ENCODE results near the gene DMAC2.
A peak's percentile ranks its signal among the peaks of the same experiment; 100 is the strongest.
"Not testable (repeated sequence)": the region's sequence is repeated elsewhere in the genome, so short reads cannot be mapped to it uniquely, and the experiment has no call there.

DMAC2 gene

GRCh38 chr19:41398598-41398997 is 41.1 kb downstream of the DMAC2 start:
- no peak for DNase-seq (ENCODE audit: low spot score)

- no peak for DNase-seq (ENCODE audit: low spot score)
Measured at GRCh38 chr19:41398050-41398418, 41.7 kb downstream of the DMAC2 start.

DNA sequence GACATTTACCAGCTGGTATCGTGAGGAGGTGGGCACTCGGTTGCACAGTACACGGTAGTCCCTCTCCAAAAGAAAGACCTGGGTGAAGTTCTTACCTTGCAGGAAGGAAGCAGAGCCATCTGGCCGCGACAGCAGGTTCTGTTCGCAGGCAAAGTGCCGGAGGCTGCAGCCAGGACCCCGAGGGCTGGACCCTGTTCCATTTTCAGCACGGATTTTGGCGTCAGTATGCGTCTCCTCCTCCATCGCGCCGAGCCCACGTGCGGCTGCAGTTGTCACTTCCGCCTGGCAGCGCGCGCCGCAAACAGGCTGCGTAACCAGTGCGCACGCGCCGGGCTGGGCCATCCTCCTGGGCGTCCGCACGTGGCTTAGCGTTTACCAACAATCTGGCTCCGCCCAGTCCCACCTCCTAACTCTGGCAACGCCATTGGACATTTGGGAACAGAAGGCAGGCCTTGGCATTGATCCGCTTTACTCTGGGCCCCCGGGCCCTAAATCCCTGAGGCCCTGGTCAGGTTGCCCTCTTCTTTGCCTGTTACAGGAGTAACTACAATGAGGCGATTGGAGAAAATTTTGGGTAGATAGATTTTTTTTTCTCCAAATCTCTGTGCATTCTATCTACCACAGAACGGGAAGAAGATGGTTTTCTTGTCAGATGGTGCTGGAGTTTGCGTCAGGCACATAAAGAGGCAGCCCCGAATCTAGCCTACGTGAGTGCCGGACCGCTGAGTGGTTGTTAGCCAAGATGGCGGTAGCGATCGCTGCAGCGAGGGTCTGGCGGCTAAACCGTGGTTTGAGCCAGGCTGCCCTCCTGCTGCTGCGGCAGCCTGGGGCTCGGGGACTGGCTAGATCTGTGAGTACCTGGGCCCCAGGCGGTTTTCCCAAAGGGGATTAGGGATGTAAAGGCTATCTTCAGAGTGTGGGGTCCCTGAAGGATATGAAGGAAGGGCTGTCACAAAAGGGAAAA is 42.3 kb downstream of the DMAC2 start, which contains the start of the genes BCKDHA and EXOSC5:
TSS of gene BCKDHA (plus strand) at position 733 of the 964 bp plus-strand sequence. CDS start at position 743, 10 bp downstream.
TSS of gene EXOSC5 (minus strand) at position 274 of the 964 bp plus-strand sequence. CDS start at position 243, 31 bp downstream.
- DNase-seq (ENCODE audit: low spot score) = peak; percentile 99

DNA sequence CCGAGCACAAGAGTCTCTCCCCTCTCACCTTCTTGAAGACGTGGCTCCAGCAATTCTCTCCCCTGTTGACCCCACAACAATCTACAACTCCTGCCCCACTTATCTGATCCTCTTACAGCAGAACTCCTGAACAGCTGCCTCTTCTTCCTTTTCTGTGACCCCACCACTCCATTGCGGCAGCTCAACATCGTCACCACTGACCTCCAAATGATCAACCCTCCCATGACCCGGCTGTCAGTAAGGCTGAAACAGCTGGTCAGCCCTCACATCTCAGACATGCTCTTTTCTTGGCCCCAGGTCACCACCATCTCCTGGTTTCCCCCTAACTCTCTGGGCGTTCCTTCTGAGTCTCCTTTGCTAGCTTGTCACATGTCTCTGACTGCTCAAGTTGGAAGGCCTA is 44.4 kb downstream of the DMAC2 start:
- no peak for DNase-seq (ENCODE audit: low spot score)

DNA sequence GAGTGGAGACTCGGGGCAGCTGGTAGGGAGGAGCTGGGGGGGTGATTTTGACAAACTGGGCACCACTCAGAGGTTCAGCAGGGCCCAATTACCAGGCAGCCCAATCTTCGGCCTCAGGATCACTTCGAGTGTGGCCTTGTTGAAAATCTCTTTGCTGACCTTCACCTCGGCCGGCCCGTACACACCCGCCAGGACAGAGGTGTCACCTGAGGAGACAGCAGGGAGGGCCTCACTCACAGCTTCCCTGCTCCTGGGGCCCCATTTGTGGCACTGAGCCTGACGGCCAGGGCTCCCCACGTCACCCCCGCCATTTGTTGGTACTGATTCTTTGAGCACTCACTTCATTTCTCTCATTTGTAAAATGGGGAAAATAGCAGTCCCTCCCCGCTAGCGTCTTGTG is 46.9 kb downstream of the DMAC2 start:
- no peak for DNase-seq (ENCODE audit: low spot score)

DNA sequence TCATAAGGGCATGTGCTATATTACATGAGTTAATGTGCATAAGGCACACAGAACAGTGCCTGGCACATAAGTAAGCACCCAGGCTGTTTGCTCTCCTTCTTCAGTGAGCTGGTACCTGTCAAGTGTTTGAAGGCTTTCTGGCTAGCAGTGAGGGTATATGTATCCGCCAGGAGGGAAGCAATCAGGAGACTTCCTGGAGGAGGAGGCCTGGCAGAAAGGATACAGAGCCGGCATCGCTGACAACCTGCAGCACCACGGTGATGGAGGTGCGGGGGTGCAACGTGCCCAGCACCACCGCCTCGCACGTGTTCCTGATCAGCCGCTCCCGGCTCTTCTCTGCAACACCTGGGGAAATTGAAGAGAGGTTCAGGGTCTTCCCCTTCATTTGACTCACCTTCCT is 48.1 kb downstream of the DMAC2 start:
- no peak for DNase-seq (ENCODE audit: low spot score)

GRCh38 chr19:41386442-41386841 is 53.3 kb downstream of the DMAC2 start:
- no peak for DNase-seq (ENCODE audit: low spot score)

DNA sequence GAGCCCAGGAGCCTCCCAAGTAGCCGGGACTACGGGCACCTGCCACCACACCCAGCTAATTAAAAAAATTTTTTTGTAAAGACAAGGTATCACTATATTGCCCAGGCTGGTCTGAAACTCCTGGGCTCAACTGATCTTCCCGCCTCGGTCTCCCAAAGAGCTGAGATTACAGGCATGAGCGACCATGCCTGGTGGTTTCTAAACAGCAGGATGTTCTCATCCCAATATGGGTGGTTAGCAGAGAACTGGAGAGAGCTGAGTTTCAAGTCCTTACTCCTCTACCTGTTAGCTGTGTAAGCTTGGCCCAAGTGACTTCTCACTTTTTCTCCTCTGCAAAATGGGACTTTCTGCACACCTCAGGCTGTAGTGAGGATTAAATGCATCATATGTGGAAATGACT is 55.4 kb downstream of the DMAC2 start:
- no peak for DNase-seq (ENCODE audit: low spot score)

GRCh38 chr19:41381536-41381935 is 58.2 kb downstream of the DMAC2 start:
- DNase-seq (ENCODE audit: low spot score) = not testable (repeated sequence)

Data from Ammon's horn (tissue), 1 donor.